B cell (primary cell): ENCODE measurements around the gene POU2AF2. TPM values are rescaled to one million over a fixed set of nuclear protein-coding genes. Genes with fewer than 3 reads are reported as not detected.

ENCODE experiments used
- ATAC-seq: fragments of 200-7000 bp; cut with Tn5 transposase; one replicate; pipeline ENCODE4 v1.10.0; 2021; ENCODE audit warnings: low read depth, mild to moderate bottlenecking, moderate number of reproducible peaks, moderate library complexity
- CTCF ChIA-PET: fragments of 350-600 bp; sonication (Branson Sonifier 250); formaldehyde crosslinking; loops from one replicate; lab custom pipeline; 2021; ENCODE audit warnings: antibody characterized with exemption, inconsistent platforms; lab: Charles Lee
- POLR2A ChIA-PET: fragments of 350-600 bp; sonication (Branson Sonifier 250); formaldehyde crosslinking; loops from one replicate; lab custom pipeline; 2021; ENCODE audit warnings: antibody characterized with exemption; lab: Charles Lee
- DNase-seq: peaks from one replicate; pipeline ENCODE4 v3.0.0; 2013
- H2AFZ ChIP-seq: 2 replicates; pipeline ENCODE4 v1.6.1; 2012; ENCODE audit warnings: mild to moderate bottlenecking, low read depth, low read length; ENCODE audit not compliant: insufficient read depth, poor library complexity, severe bottlenecking
- H3K27ac ChIP-seq, 2 donors: 1 replicate in 1 of 2; 2 replicates in 1 of 2; pipeline ENCODE4 v1.5.1; 2012 to 2013; ENCODE audit warnings: low read length in 2 of 2, mild to moderate bottlenecking in 2 of 2, moderate library complexity in 1 of 2
- H3K27me3 ChIP-seq, 4 experiments: fragments of 200-600 bp in 1 of 4; sonication (generic) in 1 of 4; replicated peaks in 1 of 4; 1 replicate in 2 of 4; 2 replicates in 2 of 4; pipeline versions ENCODE4 v1.6.1 to v1.7.0; 2013 to 2016; ENCODE audit warnings: low read length in 3 of 4, mild to moderate bottlenecking in 2 of 4, mixed read lengths in 1 of 4, moderate library complexity in 1 of 4; ENCODE audit not compliant: insufficient read depth in 4 of 4, control insufficient read depth in 3 of 4; ENCODE audit errors: control extremely low read depth in 1 of 4
- H3K36me3 ChIP-seq, 2 experiments: replicated peaks in 1 of 2; 1 replicate in 1 of 2; 2 replicates in 1 of 2; pipeline versions ENCODE4 v1.6.1 to v1.7.1; 2013; ENCODE audit warnings: low read length in 1 of 2; ENCODE audit not compliant: insufficient read depth in 2 of 2, control insufficient read depth in 1 of 2; ENCODE audit errors: control extremely low read depth in 1 of 2, extremely low read depth in 1 of 2
- H3K4me1 ChIP-seq, 2 donors: fragments of 200-600 bp in 1 of 2; sonication (generic) in 1 of 2; 1 replicate in 1 of 2; 2 replicates in 1 of 2; pipeline versions ENCODE4 v1.5.1 to v1.6.1; 2013 to 2017; ENCODE audit warnings: low read length in 2 of 2; ENCODE audit not compliant: control insufficient read depth in 2 of 2, insufficient read depth in 2 of 2
- H3K4me2 ChIP-seq: replicated peaks from 2 replicates; pipeline ENCODE3; 2012; ENCODE audit warnings: mild to moderate bottlenecking, low read depth, low read length; ENCODE audit not compliant: poor library complexity, severe bottlenecking
- H3K4me3 ChIP-seq, 5 experiments: fragments of 200-600 bp in 1 of 5; sonication (generic) in 1 of 5; 1 replicate in 3 of 5; 2 replicates in 2 of 5; pipeline versions ENCODE4 v1.5.1 to v1.7.0; 2011 to 2016; ENCODE audit warnings: low read length in 4 of 5, mild to moderate bottlenecking in 4 of 5, low read depth in 2 of 5, control low read depth in 1 of 5, moderate library complexity in 1 of 5; ENCODE audit not compliant: insufficient read depth in 1 of 5; ENCODE audit errors: control extremely low read depth in 1 of 5, extremely low read depth in 1 of 5
- H3K79me2 ChIP-seq: fragments of 200-600 bp; sonication (generic); one replicate; pipeline ENCODE4 v1.6.0; 2016; ENCODE audit warnings: low read length; ENCODE audit not compliant: control insufficient read depth, insufficient read depth
- H3K9ac ChIP-seq: fragments of 200-600 bp; sonication (generic); 2 replicates; pipeline ENCODE4 v1.6.1; 2017; ENCODE audit warnings: mild to moderate bottlenecking, low read length, moderate library complexity
- H3K9me3 ChIP-seq, 3 donors: one replicate each; pipeline versions ENCODE4 v1.6.1 to v1.7.1; 2013; ENCODE audit warnings: low read length in 2 of 3; ENCODE audit not compliant: control insufficient read depth in 2 of 3, insufficient read depth in 1 of 3; ENCODE audit errors: control extremely low read depth in 1 of 3
- H4K20me1 ChIP-seq: 2 replicates; pipeline ENCODE4 v1.6.0; 2012; ENCODE audit warnings: mild to moderate bottlenecking, low read length; ENCODE audit not compliant: insufficient read depth, control insufficient read depth, poor library complexity, severe bottlenecking
- H3K27ac Mint-ChIP-seq: one replicate; pipeline ENCODE4 v1.8.0; 2021; ENCODE audit warnings: mixed read lengths
- H3K27me3 Mint-ChIP-seq: one replicate; pipeline ENCODE4 v1.8.0; 2021; ENCODE audit warnings: mixed read lengths
- H3K4me1 Mint-ChIP-seq: one replicate; pipeline ENCODE4 v1.8.0; 2021; ENCODE audit warnings: mixed read lengths
- H3K4me3 Mint-ChIP-seq: one replicate; pipeline ENCODE4 v1.8.0; 2021; ENCODE audit warnings: mixed read lengths
- H3K9me3 Mint-ChIP-seq: one replicate; pipeline ENCODE4 v1.8.0; 2022; ENCODE audit warnings: mixed read lengths; ENCODE audit not compliant: insufficient read depth
- EZH2 ChIP-seq: IDR thresholded peaks from 2 replicates; pipeline ENCODE4 v1.6.1; 2012; ENCODE audit warnings: borderline replicate concordance, low read depth, mild to moderate bottlenecking, moderate library complexity, low read length; ENCODE audit not compliant: insufficient read depth, poor library complexity, severe bottlenecking
- WGBS: methylation state at CpG from one replicate; pipeline ENCODE4 v1.1.5; 2013; ENCODE audit warnings: missing lambda C conversion rate; ENCODE audit not compliant: insufficient coverage; 5-methylcytosine and 5-hydroxymethylcytosine counted together
- intact Hi-C: fragments of 100-400 bp; cut with micrococcal nuclease; formaldehyde crosslinking; loops from one replicate; pipeline ENCODE4 v1.10.0; 2022
- polyA plus RNA-seq: library from polyadenylated mRNA; depleted of rRNA; stranded (reverse); fragments of >200 nt; gene quantifications from 2 replicates; pipeline ENCODE4 v1.2.3, GENCODE V29; 2012
- total RNA-seq, 2 donors: library from RNA; stranded (reverse); fragments of 120-200 nt in 1 of 2; gene quantifications; 1 replicate in 1 of 2; 2 replicates in 1 of 2; pipeline versions ENCODE4 v1.2.3 to v1.2.4, GENCODE V29; 2013 to 2022
- TF ChIP-seq, protein P1 (sequence below): fragments of 200-600 bp; IDR thresholded peaks from one replicate; pipeline ENCODE4 v1.8.0; 2022; ENCODE audit warnings: antibody characterized with exemption, mild to moderate bottlenecking

POU2AF2 gene
- total and polyA plus RNA-seq, 2 donors (not counting 1 experiment from before 2014, with no cell fraction given) = not detected

DNA sequence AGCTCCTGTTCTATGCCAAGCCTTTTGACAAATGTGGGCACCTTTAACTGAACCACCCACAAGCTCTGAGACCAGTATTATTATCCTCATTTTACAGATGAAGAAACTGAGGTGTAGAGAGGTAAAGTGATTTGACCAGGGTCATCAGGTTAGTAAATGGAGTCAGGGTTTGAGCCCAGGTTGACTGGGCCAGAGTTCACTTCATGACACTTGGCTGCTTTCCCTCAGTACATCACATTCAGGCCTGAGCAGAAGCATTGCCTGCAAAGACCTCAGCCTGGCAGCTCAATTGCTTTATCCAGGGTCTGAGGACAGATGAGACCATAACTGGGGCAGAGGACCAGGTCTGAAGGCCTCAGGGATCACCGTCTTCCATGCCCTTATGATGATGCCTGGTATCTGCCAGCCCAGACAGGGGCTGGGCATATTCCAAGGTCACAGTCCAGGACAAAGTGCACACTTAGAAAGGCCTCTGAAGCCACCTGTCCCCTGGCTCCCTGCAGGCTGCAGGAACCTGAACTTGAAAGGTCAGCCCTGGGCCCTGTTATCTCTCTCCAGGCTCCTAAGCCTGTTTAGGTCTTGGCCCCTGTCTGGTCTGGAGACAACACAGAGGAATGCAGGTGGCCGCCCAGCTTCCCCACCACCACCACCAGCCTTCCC, 84.8 kb downstream of the POU2AF2 start:
- Histone ChIP-seq H4K20me1 (no peaks in the 10 kb centered on the region), H3K27me3 (no peaks in the 10 kb centered on the region), H2AFZ (no peak overlapping the region), H3K36me3 (no peaks in the 10 kb centered on the region), H3K27ac (no peak overlapping the region), H3K9me3 (no peaks in the 10 kb centered on the region), H3K4me3 (no peak overlapping the region), H3K4me2 (no peak overlapping the region), H3K4me1 (no peaks in the 10 kb centered on the region), H3K79me2 (no peaks in the 10 kb centered on the region), H3K9ac (no peak overlapping the region)
- ATAC-seq (no peak), DNase-seq (no peak)
- H3K4me3 Mint-ChIP-seq = no peak overlapping the region
- ChIA-PET POLR2A (no interaction called here), CTCF (interaction anchor here (0.8 kb wide), 1 partner anchor 47 kb away, joined by 3 read pairs; no protein-coding TSS in a partner anchor)
- peak overlapping the region; percentile 28 for H3K27ac Mint-ChIP-seq
- peaks cover 6% of the 10 kb centered on the region for H3K4me1 Mint-ChIP-seq
- no peaks in the 10 kb centered on the region for H3K9me3 Mint-ChIP-seq
- WGBS = 100% methylated on average over 1 of the region's 2 CpGs
- intact Hi-C loops = no loop called here
- no peaks in the 10 kb centered on the region for H3K27me3 Mint-ChIP-seq
- no peak for TF ChIP-seq EZH2
- TF ChIP-seq, protein P1, sequence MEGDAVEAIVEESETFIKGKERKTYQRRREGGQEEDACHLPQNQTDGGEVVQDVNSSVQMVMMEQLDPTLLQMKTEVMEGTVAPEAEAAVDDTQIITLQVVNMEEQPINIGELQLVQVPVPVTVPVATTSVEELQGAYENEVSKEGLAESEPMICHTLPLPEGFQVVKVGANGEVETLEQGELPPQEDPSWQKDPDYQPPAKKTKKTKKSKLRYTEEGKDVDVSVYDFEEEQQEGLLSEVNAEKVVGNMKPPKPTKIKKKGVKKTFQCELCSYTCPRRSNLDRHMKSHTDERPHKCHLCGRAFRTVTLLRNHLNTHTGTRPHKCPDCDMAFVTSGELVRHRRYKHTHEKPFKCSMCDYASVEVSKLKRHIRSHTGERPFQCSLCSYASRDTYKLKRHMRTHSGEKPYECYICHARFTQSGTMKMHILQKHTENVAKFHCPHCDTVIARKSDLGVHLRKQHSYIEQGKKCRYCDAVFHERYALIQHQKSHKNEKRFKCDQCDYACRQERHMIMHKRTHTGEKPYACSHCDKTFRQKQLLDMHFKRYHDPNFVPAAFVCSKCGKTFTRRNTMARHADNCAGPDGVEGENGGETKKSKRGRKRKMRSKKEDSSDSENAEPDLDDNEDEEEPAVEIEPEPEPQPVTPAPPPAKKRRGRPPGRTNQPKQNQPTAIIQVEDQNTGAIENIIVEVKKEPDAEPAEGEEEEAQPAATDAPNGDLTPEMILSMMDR = no peak

DNA sequence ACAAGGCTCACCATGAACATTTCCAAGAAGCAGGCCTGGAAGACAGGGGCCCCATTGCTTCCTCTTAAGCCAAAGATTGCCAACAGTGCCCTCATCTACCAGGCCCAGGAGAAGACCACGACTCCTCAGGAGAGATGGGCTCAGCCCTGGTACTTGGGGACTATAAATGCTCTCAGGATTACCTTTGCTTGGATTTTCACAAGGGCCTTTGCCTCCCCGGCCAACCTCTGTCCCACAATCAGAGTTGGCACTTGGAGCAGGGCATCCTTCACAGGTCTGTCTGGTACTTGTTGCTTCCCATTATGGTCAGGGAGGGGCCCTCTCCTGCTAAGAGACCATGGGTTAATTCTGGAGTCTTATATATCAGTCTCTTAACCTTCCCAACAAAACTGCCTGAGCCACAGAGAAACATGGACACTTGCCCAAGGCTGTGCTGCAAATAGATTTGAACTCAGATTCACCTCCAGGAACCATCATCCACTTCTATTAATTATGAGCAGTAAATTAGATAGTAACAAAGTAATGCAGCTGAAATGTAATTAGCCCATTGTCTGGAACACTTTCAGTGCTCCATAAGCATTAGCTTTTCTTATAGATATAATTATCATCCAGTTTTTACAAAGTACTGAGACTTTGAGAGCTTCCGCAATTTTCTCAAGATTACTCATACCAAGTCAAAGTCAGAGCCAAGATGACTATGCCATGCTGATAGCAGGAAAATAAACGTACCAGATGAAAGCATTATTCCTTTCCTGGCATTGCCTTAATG, 86.4 kb downstream of the POU2AF2 start:
- TF ChIP-seq, protein P1 = no peak
- TF ChIP-seq EZH2 = no peak
- POLR2A ChIA-PET = no interaction called here
- intact Hi-C loops = no loop called here
- Histone ChIP-seq H3K36me3 (no peaks in the 10 kb centered on the region), H4K20me1 (no peaks in the 10 kb centered on the region), H3K9ac (no peak overlapping the region), H3K4me1 (no peaks in the 10 kb centered on the region), H3K4me2 (no peak overlapping the region), H3K79me2 (no peaks in the 10 kb centered on the region), H3K4me3 (no peak overlapping the region), H2AFZ (no peak overlapping the region), H3K27ac (no peak overlapping the region), H3K9me3 (no peaks in the 10 kb centered on the region), H3K27me3 (no peaks in the 10 kb centered on the region)
- Mint-ChIP-seq H3K4me1 (peaks cover 6% of the 10 kb centered on the region), H3K27ac (no peak overlapping the region), H3K27me3 (no peaks in the 10 kb centered on the region), H3K9me3 (no peaks in the 10 kb centered on the region), H3K4me3 (no peak overlapping the region)
- DNase-seq = no peak
- ATAC-seq = no peak
- CTCF ChIA-PET = no interaction called here
- 90% methylated on average over 3 of the region's 4 CpGs for WGBS
